Retinal pigment epithelial cell (primary cell): ENCODE results near the gene MRC2.

Source experiments
- DNase-seq: peaks from one replicate; pipeline ENCODE4 v3.0.0-alpha.2; 2010; ENCODE audit warnings: low read depth
- H3K4me3 ChIP-seq: 2 replicates; pipeline ENCODE4 v1.5.1; 2011; ENCODE audit warnings: mild to moderate bottlenecking, low read length, control low read depth, moderate library complexity
- TF ChIP-seq, protein P1 (sequence below): conservative IDR thresholded peaks from 2 replicates; pipeline ENCODE4 v1.5.1; 2011; ENCODE audit warnings: low read depth, low read length, control low read depth, inconsistent platforms

MRC2 gene

DNA sequence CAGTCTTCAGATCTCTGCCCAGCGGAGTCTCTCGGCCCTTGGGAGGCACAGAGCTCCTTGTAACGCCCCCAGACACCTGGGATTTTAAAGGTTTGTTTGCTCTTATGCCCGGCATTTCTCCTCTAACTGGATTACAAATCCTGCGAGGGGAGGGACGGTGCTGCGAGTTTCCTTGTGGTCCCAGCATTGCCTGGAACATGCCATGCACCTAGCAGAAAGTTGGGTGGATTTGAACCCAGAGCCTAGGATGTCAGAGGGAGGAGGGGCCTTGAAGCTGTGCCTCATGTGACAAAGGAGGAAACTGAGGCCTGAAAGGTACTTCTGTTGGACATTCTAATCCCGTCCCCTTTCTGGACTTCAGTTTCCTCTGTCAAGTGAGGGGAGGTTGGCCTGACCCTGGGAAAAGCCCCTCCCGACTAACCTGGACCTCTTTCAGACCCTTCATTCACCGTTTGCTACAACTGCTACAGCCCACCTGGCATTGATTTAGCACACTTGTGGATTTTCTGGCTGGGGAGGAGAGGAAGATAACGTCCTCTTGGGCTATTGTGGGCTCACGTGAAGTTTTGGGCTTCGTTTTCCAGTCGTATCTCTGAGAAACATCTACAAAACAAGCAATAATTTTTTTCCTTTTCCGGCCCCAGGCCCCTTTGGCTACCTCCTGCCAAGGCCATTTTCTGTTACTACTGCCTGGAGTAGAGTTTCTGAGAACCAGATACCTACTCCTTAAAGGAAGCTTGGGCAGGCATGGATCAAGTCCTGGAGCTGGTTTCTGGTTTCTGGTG is 30.9 kb downstream of the MRC2 start:
- no peak for DNase-seq
- TF ChIP-seq, protein P1, sequence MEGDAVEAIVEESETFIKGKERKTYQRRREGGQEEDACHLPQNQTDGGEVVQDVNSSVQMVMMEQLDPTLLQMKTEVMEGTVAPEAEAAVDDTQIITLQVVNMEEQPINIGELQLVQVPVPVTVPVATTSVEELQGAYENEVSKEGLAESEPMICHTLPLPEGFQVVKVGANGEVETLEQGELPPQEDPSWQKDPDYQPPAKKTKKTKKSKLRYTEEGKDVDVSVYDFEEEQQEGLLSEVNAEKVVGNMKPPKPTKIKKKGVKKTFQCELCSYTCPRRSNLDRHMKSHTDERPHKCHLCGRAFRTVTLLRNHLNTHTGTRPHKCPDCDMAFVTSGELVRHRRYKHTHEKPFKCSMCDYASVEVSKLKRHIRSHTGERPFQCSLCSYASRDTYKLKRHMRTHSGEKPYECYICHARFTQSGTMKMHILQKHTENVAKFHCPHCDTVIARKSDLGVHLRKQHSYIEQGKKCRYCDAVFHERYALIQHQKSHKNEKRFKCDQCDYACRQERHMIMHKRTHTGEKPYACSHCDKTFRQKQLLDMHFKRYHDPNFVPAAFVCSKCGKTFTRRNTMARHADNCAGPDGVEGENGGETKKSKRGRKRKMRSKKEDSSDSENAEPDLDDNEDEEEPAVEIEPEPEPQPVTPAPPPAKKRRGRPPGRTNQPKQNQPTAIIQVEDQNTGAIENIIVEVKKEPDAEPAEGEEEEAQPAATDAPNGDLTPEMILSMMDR, result no peak
- H3K4me3 ChIP-seq, result no peak overlapping the region

DNA sequence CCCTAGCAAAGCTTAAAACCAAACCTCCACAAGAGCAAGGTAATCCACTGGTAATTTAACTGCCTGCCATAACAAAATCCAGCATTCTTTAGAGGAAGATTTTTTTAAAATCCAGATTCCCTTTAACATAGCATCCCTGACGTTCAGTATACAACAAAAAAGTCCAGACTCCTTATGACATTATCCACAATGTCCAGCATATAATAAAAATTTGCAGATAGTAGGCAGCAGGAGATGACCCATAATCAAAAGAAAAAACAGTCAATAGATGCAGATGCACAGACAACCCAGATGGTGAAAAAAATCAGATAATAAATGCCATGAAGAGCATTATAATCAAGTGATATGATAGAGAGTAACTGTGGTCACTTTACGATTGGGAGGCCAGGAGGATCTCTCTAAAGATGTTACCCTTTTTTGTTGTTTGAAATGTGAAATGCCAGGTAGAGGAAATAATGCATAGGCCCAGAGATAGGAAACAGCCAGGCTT is 33.2 kb downstream of the MRC2 start:
- DNase-seq, result no peak
- no peak overlapping the region for H3K4me3 ChIP-seq
- TF ChIP-seq, protein P1, result no peak

- no peak for DNase-seq
- no peak overlapping the region for H3K4me3 ChIP-seq
- TF ChIP-seq, protein P1, result no peak
These were observed 33.9 kb downstream of the MRC2 start for GRCh38 chr17:62661337-62661736.

- no peak for DNase-seq
- H3K4me3 ChIP-seq, result no peak overlapping the region
- TF ChIP-seq, protein P1, result no peak
These were observed 35.4 kb downstream of the MRC2 start for GRCh38 chr17:62662855-62663254.

DNA sequence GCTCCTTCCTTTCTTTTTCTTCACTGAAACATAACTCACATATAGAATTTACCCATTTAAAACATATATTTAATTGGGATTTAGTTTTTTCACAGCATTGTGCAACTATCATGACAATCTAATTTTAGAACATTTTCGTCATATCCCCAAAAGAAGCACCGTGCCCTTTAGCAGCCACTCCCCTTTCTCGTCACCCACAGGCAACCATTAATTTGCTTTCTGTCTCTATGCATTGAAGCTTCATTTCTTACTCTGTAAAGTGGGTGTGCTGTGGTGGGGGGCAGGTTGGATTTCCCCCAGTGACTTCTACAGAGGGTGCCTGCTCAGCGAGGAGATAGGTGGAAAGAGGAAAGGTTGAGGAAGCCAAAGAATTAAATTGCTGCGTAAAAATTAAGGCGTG is 35.8 kb downstream of the MRC2 start:
- TF ChIP-seq, protein P1, result no peak
- no peak for DNase-seq
- no peak overlapping the region for H3K4me3 ChIP-seq

DNA sequence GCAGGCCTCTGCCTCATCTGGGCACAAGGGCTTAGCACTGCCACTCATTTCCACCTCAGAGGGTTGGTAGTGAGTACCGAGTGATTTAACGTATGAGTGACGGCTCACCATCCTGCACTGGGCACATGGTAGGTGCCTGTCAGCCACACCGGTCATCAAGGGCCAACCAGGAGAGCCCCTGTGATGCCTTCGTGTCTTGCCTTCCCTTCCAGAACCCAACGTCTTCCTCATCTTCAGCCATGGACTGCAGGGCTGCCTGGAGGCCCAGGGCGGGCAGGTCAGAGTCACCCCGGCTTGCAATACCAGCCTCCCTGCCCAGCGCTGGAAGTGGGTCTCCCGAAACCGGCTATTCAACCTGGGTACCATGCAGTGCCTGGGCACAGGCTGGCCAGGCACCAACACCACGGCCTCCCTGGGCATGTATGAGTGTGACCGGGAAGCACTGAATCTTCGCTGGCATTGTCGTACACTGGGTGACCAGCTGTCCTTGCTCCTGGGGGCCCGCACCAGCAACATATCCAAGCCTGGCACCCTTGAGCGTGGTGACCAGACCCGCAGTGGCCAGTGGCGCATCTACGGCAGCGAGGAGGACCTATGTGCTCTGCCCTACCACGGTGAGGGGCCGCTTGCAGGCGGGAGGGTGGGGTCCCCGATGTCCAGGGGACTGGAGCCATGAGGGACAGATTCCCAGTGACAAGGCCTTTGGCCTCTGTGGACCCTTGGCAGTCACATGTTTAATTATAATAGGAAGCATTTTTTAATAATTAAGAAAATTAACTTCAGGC is 37.1 kb downstream of the MRC2 start:
- no peak overlapping the region for H3K4me3 ChIP-seq
- DNase-seq, result no peak
- TF ChIP-seq, protein P1, result no peak
